Pancreas (tissue), 10 donors: Measurements from ENCODE around the gene LGI4. TPM values are rescaled to one million over a fixed set of nuclear protein-coding genes. Genes with fewer than 3 reads are reported as not detected.

Experiments used
- ATAC-seq, 4 donors: fragments of 200-7000 bp; cut with Tn5 transposase; one replicate each; pipeline versions ENCODE4 v1.8.0 to v1.9.1; 2020; ENCODE audit warnings: mild to moderate bottlenecking in 4 of 4, moderate library complexity in 4 of 4
- DNase-seq, 6 donors: peaks; one replicate each; pipeline ENCODE4 v3.0.0-alpha.2; 2020
- FAIRE-seq: peaks from 2 replicates; lab custom pipeline; 2012; peaks lifted over from hg19 to GRCh38; lab: Jason Lieb, UNC
- H3K27ac ChIP-seq, 4 donors: fragments of 200-600 bp; sonication (generic); 1 replicate in 3 of 4; 2 replicates in 1 of 4; pipeline versions ENCODE4 v1.5.0 to v1.8.0; 2020
- H3K27me3 ChIP-seq, 4 donors: fragments of 200-600 bp; one replicate each; pipeline ENCODE4 v1.8.0; 2021
- H3K36me3 ChIP-seq, 3 donors: fragments of 200-600 bp; sonication (generic) in 1 of 3; one replicate each; pipeline versions ENCODE4 v1.5.0 to v1.8.0; 2020 to 2021
- H3K4me1 ChIP-seq, 3 donors: fragments of 200-600 bp; one replicate each; pipeline ENCODE4 v1.8.0; 2021
- H3K4me3 ChIP-seq, 4 donors: fragments of 200-600 bp; sonication (generic) in 2 of 4; one replicate each; pipeline versions ENCODE4 v1.5.0 to v1.8.0; 2020 to 2021
- H3K9me3 ChIP-seq, 4 donors: fragments of 200-600 bp; one replicate each; pipeline ENCODE4 v1.8.0; 2021
- CTCF ChIP-seq, 4 donors: fragments of 200-600 bp; sonication (generic) in 3 of 4; IDR thresholded peaks; one replicate each; pipeline versions ENCODE4 v1.5.0 to v1.8.0; 2021; ENCODE audit warnings: antibody characterized with exemption in 4 of 4
- WGBS, 2 donors: extraction: QIAGEN DNeasy Blood & Tissue Kit; methylation state at CpG; one replicate each; pipeline ENCODE4 v1.1.7; 2013; 5-methylcytosine and 5-hydroxymethylcytosine counted together
- intact Hi-C, 3 donors: fragments of 100-400 bp; cut with DNase I; formaldehyde crosslinking; loops; one replicate each; pipeline versions ENCODE4 v1.11.1 to v1.14.2; 2022
- polyA plus RNA-seq, 2 donors: library from polyadenylated mRNA; stranded (reverse); fragments of 200-250 nt; gene quantifications; one replicate each; pipeline ENCODE4 v1.2.3, GENCODE V29; 2013
- total RNA-seq, 6 donors: library from RNA; stranded (reverse); fragmentation: NEBNext Ultra II Directional in 4 of 6; extraction: Animal tissue kit (Norgen Biotek cat#: 25700) in 4 of 6; gene quantifications; one replicate each; pipeline versions ENCODE4 v1.2.1 to v1.2.4, GENCODE V29; 2021 to 2023
- donor health status: healthy with polysubstance abuse.
- donor health status: DM: no; HTN: no; CAD: no; lungs with moderate emphysema.
- donor health status: DM: no; HTN: no; CAD: no.
- donor health status: control.
- donor health status: control.
- donor health status: Bipolar disorder and iron deficiency.
- donor health status: DM: yes; HTN: yes; CAD: no.
- donor health status: DM: no; HTN: no; CAD: no.
- donor health status: DM: no; HTN: no; CAD: no.
- donor health status: DM: yes; HTN: yes; CAD: no.

The LGI4 gene
- total and polyA plus RNA-seq, 8 donors = 0.38 to 17.9 (median 2.2) TPM

GRCh38 chr19:35144600-35145436 lies 10.0 kb upstream of the LGI4 start:
- H3K27me3 ChIP-seq = no peaks in the 10 kb centered on the region
- intact Hi-C loops = no loop called here
- no peak for TF ChIP-seq CTCF (IDR thresholded peaks at IDR 0.05)
- no peaks in the 10 kb centered on the region for H3K9me3 ChIP-seq
- H3K36me3 ChIP-seq = no peaks in the 10 kb centered on the region
- no peak for FAIRE-seq
- 16 to 17% methylated on average over 15 of the region's 15 CpGs for WGBS, 2 donors
- no peak overlapping the region for H3K4me3 ChIP-seq
- H3K27ac ChIP-seq = no peak overlapping the region
- DNase-seq = peak in 3 of 6 donors; percentile 40 to 56 (median 41)
- H3K4me1 ChIP-seq = peaks cover 0 to 11% (median 0%) of the 10 kb centered on the region in 3 donors
- ATAC-seq = no peak

- no peak overlapping the region for H3K4me3 ChIP-seq
- no peaks in the 10 kb centered on the region for H3K9me3 ChIP-seq
- no peaks in the 10 kb centered on the region for H3K27me3 ChIP-seq
- WGBS, 2 donors = 15 to 21% methylated on average over 6 of the region's 6 CpGs
- no peak for TF ChIP-seq CTCF (IDR thresholded peaks at IDR 0.05)
- H3K4me1 ChIP-seq = peaks cover 0 to 11% (median 0%) of the 10 kb centered on the region in 3 donors
- FAIRE-seq = no peak
- intact Hi-C loops = no loop called here
- DNase-seq = no peak
- ATAC-seq = no peak
- H3K27ac ChIP-seq = no peak overlapping the region
- no peaks in the 10 kb centered on the region for H3K36me3 ChIP-seq
These were observed 9.4 kb upstream of the LGI4 start for GRCh38 chr19:35144259-35144599.

GRCh38 chr19:35143818-35144217 lies 9.0 kb upstream of the LGI4 start:
- Histone ChIP-seq H3K27ac (no peak overlapping the region), H3K4me3 (no peak overlapping the region), H3K27me3 (no peaks in the 10 kb centered on the region), H3K36me3 (no peaks in the 10 kb centered on the region), H3K4me1 (peaks cover 0 to 11% (median 0%) of the 10 kb centered on the region in 3 donors), H3K9me3 (no peaks in the 10 kb centered on the region)
- TF ChIP-seq CTCF (IDR thresholded peaks at IDR 0.05) = no peak
- ATAC-seq = no peak
- DNase-seq = no peak
- intact Hi-C loops = no loop called here
- 21% methylated on average over 3 of the region's 3 CpGs for WGBS, 2 donors
- no peak for FAIRE-seq

GRCh38 chr19:35143231-35143715 lies 8.4 kb upstream of the LGI4 start, which contains the start of gene FXYD7:
FXYD7 (plus strand) TSS chr19:35143255; CDS start chr19:35143334, 79 bp downstream.
- intact Hi-C loops = no loop called here
- Histone ChIP-seq H3K27ac (peak within 1 kb of the TSS in 3 of 4 donors; percentile 19 to 58 (median 53)), H3K9me3 (no peaks in the 10 kb centered on the region), H3K27me3 (no peaks in the 10 kb centered on the region), H3K4me3 (peak within 1 kb of the TSS; percentile 0 to 45 (median 27)), H3K36me3 (no peaks in the 10 kb centered on the region), H3K4me1 (peaks cover 0 to 11% (median 0%) of the 10 kb centered on the region in 3 donors)
- ATAC-seq = no peak
- peak in 2 of 4 donors; percentile 11 to 14 for TF ChIP-seq CTCF (IDR thresholded peaks at IDR 0.05)
- FAIRE-seq = no peak
- DNase-seq = peak in 4 of 6 donors; percentile 32 to 84 (median 58)
- WGBS, 2 donors = 6% methylated on average over 25 to 31 of the region's 31 CpGs
